BJ (cell line): ENCODE data around the gene COL27A1. TPM values are rescaled to one million over a fixed set of nuclear protein-coding genes. Genes with fewer than 3 reads are reported as not detected.

Experiments used
- CTCF ChIA-PET: fragments of 350-600 bp; formaldehyde crosslinking; extraction: SDS; loops from one replicate; lab custom pipeline; 2021; ENCODE audit warnings: antibody characterized with exemption, inconsistent platforms; lab: Yijun Ruan, JAX
- POLR2A ChIA-PET: fragments of 300-600 bp; sonication (Branson Sonifier 250); formaldehyde crosslinking; extraction: SDS; loops from one replicate; lab custom pipeline; 2021; ENCODE audit warnings: antibody characterized with exemption; lab: Charles Lee
- DNase-seq: peaks from one replicate; pipeline ENCODE4 v3.0.0-alpha.2; 2011; ENCODE audit warnings: low read depth
- H3K27me3 ChIP-seq: 2 replicates; pipeline ENCODE4 v1.6.0; 2011; ENCODE audit warnings: low read length; ENCODE audit not compliant: control insufficient read depth, insufficient read depth
- H3K36me3 ChIP-seq: 2 replicates; pipeline ENCODE4 v1.5.1; 2011; ENCODE audit warnings: low read length; ENCODE audit not compliant: control insufficient read depth, insufficient read depth
- H3K4me3 ChIP-seq: 2 replicates; pipeline ENCODE4 v1.5.1; 2011; ENCODE audit warnings: low read depth, mild to moderate bottlenecking, control low read depth, low read length
- polyA plus RNA-seq: library from polyadenylated mRNA; depleted of rRNA; stranded (reverse); fragments of >200 nt; gene quantifications from 2 replicates; pipeline ENCODE4 v1.2.3, GENCODE V29; 2011
- TF ChIP-seq, protein P1 (sequence below): IDR thresholded peaks from 2 replicates; pipeline ENCODE4 v1.5.1; 2011; ENCODE audit warnings: low read depth, mild to moderate bottlenecking, control low read depth, inconsistent platforms, low read length, moderate library complexity; ENCODE audit not compliant: insufficient read depth

The COL27A1 gene
- polyA plus RNA-seq, 1 experiment, result 16.6 TPM

DNA sequence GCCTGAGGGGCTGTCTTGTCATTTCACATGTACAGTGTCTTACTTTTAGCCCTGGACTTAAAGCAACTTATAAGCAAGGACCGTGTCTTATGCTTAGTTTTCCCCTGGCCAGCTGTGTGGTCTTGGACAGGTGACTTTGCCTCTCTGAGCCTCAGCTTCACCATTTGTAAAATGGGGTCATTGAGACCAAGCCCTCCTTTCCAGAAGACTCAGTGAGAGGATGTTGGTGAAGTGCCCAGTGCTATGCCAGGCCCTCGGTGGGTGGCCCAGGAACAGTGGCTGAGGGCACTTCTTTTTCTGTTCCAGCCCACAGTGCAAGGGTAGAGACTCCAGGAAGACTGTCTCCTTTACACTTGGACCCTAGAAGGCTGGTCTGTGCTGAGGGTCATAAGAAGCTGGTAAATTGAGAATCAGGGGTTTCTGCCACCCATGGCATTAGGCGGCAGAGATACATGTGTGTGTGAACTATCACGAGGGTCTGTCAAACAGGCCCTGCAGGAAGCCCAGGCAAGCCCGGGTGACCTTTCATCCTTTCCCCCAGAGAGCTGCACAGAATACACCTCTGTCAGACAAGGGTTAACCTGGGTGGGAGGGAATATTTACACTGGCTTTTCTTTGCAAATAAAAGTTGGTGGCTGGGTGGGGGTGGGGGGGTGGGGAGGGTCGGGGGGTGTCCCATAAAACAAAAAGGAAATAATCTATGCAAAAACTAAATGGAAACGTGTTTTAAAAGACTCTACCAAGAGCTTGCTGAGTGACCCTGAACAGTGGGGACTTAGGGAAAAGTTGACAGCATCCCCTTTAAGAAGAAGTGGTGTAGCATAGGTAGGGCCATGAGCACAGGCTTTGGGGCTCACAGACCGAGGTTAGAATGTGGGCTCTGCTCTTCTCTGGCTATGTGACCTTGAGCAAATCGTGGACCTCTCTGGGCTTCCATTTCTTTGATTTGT, 35.8 kb upstream of the COL27A1 start:
- ChIA-PET POLR2A (no interaction called here), CTCF (interaction anchor here (0.9 to 2.4 kb wide), 2 partner anchors 11 to 172 kb away, joined by 3 to 10 read pairs; no protein-coding TSS in a partner anchor)
- H3K4me3 ChIP-seq, result no peak overlapping the region
- H3K36me3 ChIP-seq, result no peaks in the 10 kb centered on the region
- H3K27me3 ChIP-seq, result peaks cover 23% of the 10 kb centered on the region
- TF ChIP-seq, protein P1, sequence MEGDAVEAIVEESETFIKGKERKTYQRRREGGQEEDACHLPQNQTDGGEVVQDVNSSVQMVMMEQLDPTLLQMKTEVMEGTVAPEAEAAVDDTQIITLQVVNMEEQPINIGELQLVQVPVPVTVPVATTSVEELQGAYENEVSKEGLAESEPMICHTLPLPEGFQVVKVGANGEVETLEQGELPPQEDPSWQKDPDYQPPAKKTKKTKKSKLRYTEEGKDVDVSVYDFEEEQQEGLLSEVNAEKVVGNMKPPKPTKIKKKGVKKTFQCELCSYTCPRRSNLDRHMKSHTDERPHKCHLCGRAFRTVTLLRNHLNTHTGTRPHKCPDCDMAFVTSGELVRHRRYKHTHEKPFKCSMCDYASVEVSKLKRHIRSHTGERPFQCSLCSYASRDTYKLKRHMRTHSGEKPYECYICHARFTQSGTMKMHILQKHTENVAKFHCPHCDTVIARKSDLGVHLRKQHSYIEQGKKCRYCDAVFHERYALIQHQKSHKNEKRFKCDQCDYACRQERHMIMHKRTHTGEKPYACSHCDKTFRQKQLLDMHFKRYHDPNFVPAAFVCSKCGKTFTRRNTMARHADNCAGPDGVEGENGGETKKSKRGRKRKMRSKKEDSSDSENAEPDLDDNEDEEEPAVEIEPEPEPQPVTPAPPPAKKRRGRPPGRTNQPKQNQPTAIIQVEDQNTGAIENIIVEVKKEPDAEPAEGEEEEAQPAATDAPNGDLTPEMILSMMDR, result no peak
- DNase-seq, result no peak

DNA sequence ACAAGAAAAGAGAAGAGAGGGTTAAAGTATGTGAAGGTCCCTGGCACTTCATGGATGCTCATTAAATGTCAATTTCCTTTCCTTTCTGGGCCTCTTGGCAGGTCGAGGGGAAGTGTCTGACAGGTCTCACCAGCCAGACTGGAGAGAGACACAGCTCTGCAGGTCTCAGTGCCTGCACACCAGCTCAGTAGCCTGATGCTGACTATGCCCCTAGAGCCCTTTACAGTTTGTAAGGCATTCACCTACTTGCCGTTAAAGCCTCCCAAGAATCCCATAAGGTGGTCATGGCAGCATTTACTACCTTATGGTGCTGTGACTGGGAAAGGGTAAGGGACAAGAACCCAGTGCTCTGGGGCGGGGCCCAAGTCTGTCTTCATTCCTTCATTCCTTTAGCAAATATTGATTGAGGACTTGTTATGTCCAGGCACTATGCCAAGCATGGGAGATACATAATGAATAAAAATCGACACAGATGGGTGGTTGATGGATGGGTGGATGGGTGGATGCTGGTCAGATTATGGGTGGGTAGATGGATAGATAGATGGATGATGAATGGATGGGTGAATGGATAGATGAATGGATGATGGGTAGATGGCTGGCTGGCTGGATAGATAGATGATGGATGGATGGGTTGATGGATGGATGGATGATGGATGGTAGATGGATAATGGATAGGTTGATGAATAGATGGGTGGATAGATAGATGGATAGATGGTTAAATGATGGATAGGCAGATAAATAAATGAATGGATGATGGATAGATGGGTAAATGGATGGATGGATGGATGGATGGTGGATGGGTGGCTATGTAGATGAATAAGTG, 34.9 kb upstream of the COL27A1 start:
- no peak for DNase-seq
- CTCF ChIA-PET, result no interaction called here
- H3K27me3 ChIP-seq, result peaks cover 25% of the 10 kb centered on the region
- no peak overlapping the region for H3K4me3 ChIP-seq
- TF ChIP-seq, protein P1, result no peak
- H3K36me3 ChIP-seq, result no peaks in the 10 kb centered on the region
- POLR2A ChIA-PET, result no interaction called here

DNA sequence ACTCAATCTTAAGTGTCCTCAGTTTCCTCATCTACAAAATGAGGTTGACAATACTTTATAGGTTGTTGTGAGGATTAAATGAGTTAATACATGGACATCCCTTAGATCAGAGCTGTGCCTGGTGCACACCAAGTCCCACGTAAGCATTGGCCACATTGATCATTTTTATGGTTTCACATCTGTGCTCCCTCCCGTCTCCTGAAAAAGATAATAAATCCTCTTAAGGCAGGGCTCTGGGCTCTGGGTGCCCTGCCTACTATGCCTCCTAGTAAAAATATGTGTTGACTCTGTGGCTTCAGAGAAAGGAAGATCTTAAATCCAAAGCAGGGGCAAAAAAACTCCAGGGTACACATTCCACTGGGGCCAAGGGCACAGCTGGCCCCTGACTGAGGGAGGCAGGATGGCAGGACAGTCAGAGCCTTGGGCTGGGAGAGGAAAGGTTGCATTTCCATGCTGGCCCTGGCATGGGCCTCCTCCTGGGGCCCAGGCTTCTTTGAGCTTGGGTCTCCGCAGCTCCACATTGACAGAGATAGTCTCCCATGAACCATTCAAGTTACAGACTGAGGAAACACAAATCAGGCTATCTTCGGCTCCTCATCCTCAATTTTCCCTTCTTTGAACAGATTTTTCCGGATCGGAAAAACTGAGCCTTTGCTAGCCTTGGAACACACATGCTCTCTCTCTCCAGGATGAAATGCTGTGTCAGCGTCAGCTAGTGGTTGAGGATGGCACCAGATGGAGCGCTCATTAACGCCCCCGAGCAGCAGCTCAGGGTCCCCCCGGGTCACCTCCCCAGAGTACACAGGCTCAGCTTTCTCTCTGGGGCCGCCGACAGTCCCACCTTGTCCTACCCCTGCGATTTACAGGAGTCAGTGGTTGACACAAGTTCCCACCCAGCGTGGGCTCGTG, 33.9 kb upstream of the COL27A1 start:
- peaks cover 23% of the 10 kb centered on the region for H3K27me3 ChIP-seq
- no peak for DNase-seq
- TF ChIP-seq, protein P1, result no peak
- H3K4me3 ChIP-seq, result no peak overlapping the region
- H3K36me3 ChIP-seq, result no peaks in the 10 kb centered on the region
- POLR2A ChIA-PET, result no interaction called here
- CTCF ChIA-PET, result interaction anchor here (2.0 to 2.2 kb wide), 2 partner anchors 12 to 13 kb away, joined by 6 to 11 read pairs; no protein-coding TSS in a partner anchor

DNA sequence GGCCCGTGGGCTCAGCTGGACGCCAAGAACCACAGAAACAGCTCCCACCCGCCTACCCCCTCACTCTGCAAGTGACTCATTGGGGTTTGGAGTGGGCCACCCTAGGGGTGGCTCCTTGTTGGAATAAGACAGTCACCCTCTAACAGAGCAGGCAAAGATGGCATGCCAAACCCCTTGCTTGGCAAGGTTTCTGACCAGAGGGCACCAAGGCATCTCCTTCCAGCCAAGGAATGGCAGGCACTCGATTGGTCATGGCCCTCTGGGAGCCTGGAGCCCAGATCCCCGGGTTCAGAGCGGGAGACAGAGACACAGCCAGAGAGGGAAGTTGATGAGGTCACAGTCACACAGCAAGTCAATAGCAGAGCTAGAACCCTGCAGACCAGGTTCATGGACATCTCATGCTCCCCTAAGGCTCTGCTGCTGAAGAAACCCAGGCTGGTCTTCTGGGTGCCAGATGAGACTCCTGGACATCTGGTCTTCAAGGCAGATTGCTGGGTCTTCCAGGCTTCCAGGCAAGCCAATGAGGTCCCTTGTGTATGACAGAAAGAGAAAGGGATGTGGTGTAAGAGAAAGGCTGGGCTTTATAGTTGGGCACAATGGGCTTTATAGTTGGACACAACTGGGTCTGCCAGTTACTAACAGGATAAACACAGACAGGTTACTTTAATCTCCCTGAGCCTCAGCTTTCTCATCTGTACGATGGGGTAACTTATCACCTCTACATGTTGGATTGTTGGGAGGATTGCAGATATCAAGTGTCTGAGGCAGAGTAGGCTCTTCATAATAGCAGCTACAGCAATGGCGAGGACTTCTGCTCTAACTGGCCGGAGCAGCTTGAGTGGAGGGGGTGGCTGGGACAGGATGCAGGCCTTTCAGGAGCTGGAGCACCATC, 33.0 kb upstream of the COL27A1 start:
- ChIA-PET POLR2A (no interaction called here), CTCF (interaction anchor here (0.7 to 2.2 kb wide), 4 partner anchors 11 to 182 kb away, joined by 3 to 11 read pairs (median 4); no protein-coding TSS in a partner anchor)
- no peak overlapping the region for H3K4me3 ChIP-seq
- TF ChIP-seq, protein P1, result no peak
- H3K36me3 ChIP-seq, result no peaks in the 10 kb centered on the region
- no peak for DNase-seq
- H3K27me3 ChIP-seq, result peaks cover 25% of the 10 kb centered on the region
